Measurements from ENCODE around the gene MACROD2. TPM values are rescaled to one million over a fixed set of nuclear protein-coding genes. Genes with fewer than 3 reads are reported as not detected.
"Not testable (repeated sequence)": the region's sequence is repeated elsewhere in the genome, so short reads cannot be mapped to it uniquely, and the experiment has no call there.

Gene MACROD2
- total RNA-seq, 1 donor from 2014 or later: 2.5 TPM

DNA sequence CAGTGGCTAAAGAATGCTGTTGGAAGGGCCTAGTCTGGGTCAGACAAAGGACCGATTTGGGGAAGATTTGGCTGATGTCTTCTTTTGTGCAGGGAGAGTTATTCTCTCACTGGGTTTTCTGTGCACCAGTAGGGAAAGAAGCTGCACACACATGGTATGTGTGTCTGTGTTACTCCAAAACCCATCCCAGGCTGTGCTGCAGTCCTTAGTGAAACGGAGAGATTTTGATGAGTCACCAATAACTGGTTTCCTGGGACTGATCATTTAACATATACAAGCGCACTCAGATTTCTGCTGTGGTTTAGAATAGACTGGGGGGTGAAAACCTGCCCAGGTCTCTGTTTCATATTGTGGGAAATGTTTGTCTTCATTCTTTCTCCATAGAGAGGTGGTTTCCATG, 1528.1 kb downstream of the MACROD2 start:
- H3K4me3 Mint-ChIP-seq (ENCODE audit: unreplicated experiment): no peak overlapping the region
- no peak for DNase-seq (ENCODE audit: extremely low spot score, unreplicated experiment)
- TF ChIP-seq, protein P1, sequence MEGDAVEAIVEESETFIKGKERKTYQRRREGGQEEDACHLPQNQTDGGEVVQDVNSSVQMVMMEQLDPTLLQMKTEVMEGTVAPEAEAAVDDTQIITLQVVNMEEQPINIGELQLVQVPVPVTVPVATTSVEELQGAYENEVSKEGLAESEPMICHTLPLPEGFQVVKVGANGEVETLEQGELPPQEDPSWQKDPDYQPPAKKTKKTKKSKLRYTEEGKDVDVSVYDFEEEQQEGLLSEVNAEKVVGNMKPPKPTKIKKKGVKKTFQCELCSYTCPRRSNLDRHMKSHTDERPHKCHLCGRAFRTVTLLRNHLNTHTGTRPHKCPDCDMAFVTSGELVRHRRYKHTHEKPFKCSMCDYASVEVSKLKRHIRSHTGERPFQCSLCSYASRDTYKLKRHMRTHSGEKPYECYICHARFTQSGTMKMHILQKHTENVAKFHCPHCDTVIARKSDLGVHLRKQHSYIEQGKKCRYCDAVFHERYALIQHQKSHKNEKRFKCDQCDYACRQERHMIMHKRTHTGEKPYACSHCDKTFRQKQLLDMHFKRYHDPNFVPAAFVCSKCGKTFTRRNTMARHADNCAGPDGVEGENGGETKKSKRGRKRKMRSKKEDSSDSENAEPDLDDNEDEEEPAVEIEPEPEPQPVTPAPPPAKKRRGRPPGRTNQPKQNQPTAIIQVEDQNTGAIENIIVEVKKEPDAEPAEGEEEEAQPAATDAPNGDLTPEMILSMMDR (IDR thresholded peaks at IDR 0.05): no peak
- no peaks in the 10 kb centered on the region for H3K4me1 Mint-ChIP-seq (ENCODE audit: unreplicated experiment)
- H3K27me3 Mint-ChIP-seq (ENCODE audit: unreplicated experiment): no peaks in the 10 kb centered on the region
- no peaks in the 10 kb centered on the region for H3K9me3 Mint-ChIP-seq (ENCODE audit: unreplicated experiment)
- H3K36me3 Mint-ChIP-seq (ENCODE audit: unreplicated experiment): no peaks in the 10 kb centered on the region
- no peak overlapping the region for H3K27ac Mint-ChIP-seq (ENCODE audit: unreplicated experiment)

DNA sequence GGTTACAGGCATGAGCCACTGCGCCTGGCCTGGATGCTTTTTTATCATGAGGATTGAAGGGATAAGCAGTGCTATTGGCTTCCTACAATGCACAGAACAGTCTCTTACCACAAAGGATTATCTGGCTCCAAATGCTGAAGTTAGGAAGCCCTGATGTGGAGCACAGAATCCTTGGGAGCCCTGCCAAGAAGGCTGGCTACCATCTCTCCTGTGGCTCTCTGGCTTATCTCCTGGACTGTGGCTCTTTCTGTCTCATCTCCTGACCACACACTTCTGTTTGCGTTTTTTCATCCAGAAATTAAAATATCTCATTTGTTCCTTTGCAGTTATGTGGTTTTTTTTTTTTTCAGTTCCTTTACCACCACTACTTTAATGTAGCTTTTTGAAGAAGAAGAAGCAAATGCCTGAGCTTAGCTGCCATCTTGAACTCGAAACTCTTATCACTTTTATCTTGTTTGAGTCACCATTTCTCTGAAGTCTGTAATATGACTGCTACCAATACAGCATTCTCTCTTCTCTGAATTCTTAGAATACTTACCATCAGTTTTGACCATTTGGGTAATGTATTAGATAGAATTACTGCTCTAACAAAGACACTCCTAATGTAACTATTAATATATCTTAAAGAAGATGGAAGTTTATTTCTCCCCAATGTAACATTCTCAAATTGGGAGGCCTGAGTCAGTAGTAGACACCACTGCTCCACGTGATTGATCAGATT, 1533.2 kb downstream of the MACROD2 start:
- TF ChIP-seq, protein P1 (IDR thresholded peaks at IDR 0.05): no peak
- no peaks in the 10 kb centered on the region for H3K4me1 Mint-ChIP-seq (ENCODE audit: unreplicated experiment)
- H3K27ac Mint-ChIP-seq (ENCODE audit: unreplicated experiment): no peak overlapping the region
- H3K9me3 Mint-ChIP-seq (ENCODE audit: unreplicated experiment): no peaks in the 10 kb centered on the region
- H3K4me3 Mint-ChIP-seq (ENCODE audit: unreplicated experiment): no peak overlapping the region
- DNase-seq (ENCODE audit: extremely low spot score, unreplicated experiment): no peak
- H3K36me3 Mint-ChIP-seq (ENCODE audit: unreplicated experiment): no peaks in the 10 kb centered on the region
- H3K27me3 Mint-ChIP-seq (ENCODE audit: unreplicated experiment): no peaks in the 10 kb centered on the region

DNA sequence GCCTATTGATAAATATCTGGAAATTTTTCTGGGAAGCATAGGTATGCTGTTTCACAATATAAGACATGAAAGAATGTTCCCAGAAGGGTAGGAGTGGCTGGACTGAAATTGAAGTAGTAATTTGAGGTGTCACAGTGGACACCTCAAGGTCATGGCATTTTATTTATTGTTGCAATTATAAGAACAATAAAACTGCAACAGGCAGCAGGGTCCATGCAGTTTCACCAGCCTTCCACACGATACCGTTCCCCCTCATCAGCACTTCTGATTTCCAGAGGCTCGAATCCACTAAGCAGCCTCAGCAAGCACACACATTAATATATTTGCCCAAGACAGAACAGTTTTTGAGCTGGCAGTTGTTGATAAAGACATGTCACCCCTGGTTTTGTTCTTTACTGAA, 1540.5 kb downstream of the MACROD2 start:
- Mint-ChIP-seq H3K36me3 (ENCODE audit: unreplicated experiment) (no peaks in the 10 kb centered on the region), H3K4me1 (ENCODE audit: unreplicated experiment) (no peaks in the 10 kb centered on the region), H3K27ac (ENCODE audit: unreplicated experiment) (no peak overlapping the region), H3K4me3 (ENCODE audit: unreplicated experiment) (no peak overlapping the region), H3K27me3 (ENCODE audit: unreplicated experiment) (no peaks in the 10 kb centered on the region), H3K9me3 (ENCODE audit: unreplicated experiment) (no peaks in the 10 kb centered on the region)
- TF ChIP-seq, protein P1 (IDR thresholded peaks at IDR 0.05): no peak
- DNase-seq (ENCODE audit: extremely low spot score, unreplicated experiment): no peak

DNA sequence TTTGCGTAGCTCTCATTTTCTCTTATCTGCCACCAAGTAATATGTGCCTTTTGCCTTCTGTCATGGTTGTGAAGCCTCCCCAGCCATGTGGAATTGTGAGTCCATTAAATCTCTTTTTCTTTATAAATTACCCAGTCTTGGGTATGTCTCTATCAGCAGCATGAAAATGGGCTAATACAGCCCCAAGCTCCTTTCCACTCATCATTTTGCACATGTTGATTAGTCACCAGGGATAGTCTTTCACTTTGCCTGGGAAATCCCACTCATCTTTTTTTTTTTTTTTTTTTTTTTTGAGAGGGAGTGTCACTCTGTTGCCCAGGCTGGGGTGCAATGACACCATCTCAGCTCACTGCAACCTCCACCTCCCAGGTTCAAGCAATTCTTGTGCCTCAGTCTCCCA, 1541.9 kb downstream of the MACROD2 start:
- H3K4me3 Mint-ChIP-seq (ENCODE audit: unreplicated experiment); H3K36me3 Mint-ChIP-seq (ENCODE audit: unreplicated experiment); H3K9me3 Mint-ChIP-seq (ENCODE audit: unreplicated experiment): not testable (repeated sequence)

DNA sequence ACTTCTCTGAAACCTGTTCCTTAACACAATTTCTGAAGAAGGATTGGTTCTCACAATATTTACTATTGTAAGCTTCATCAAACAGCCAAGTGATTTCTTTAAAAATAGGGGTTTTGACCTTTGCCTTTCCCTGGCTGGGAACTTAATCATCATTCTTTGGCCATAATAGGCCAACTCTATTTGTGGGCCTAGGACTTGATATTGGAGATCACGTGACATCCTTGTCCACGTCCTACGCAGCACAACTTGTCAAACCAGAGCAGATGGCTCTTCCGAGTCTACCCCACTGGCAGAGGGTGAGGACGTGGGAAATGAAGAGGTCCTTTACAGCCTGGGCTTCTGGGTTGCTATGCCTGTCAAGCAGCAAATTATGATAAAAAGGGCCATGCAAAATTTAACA, 1547.3 kb downstream of the MACROD2 start:
- H3K27me3 Mint-ChIP-seq (ENCODE audit: unreplicated experiment): no peaks in the 10 kb centered on the region

More for the DNA sequence above, 1541.9 kb downstream of the MACROD2 start:
- H3K4me1 Mint-ChIP-seq (ENCODE audit: unreplicated experiment); H3K27ac Mint-ChIP-seq (ENCODE audit: unreplicated experiment); DNase-seq (ENCODE audit: extremely low spot score, unreplicated experiment); H3K27me3 Mint-ChIP-seq (ENCODE audit: unreplicated experiment): not testable (repeated sequence)

More for the DNA sequence above, 1547.3 kb downstream of the MACROD2 start:
- TF ChIP-seq, protein P1 (IDR thresholded peaks at IDR 0.05): no peak
- Mint-ChIP-seq H3K27ac (ENCODE audit: unreplicated experiment) (no peak overlapping the region), H3K4me3 (ENCODE audit: unreplicated experiment) (no peak overlapping the region), H3K4me1 (ENCODE audit: unreplicated experiment) (peaks cover 9% of the 10 kb centered on the region), H3K9me3 (ENCODE audit: unreplicated experiment) (no peaks in the 10 kb centered on the region), H3K36me3 (ENCODE audit: unreplicated experiment) (no peaks in the 10 kb centered on the region)
- DNase-seq (ENCODE audit: extremely low spot score, unreplicated experiment): no peak

Data from osteocyte (in vitro differentiated cells).